Suprapubic skin (tissue), 4 donors: ENCODE data around the gene WFIKKN1. TPM values are rescaled to one million over a fixed set of nuclear protein-coding genes. Genes with fewer than 3 reads are reported as not detected.

ENCODE experiments used
- DNase-seq, 2 donors: peaks; one replicate each; pipeline ENCODE4 v3.0.0-alpha.2; 2019; ENCODE audit warnings: low spot score in 2 of 2
- H3K27ac ChIP-seq: fragments of 200-600 bp; sonication (generic); one replicate; pipeline ENCODE4 v1.5.1; 2019
- H3K27me3 ChIP-seq: fragments of 200-600 bp; sonication (generic); one replicate; pipeline ENCODE4 v1.5.1; 2019
- H3K36me3 ChIP-seq: fragments of 200-600 bp; sonication (generic); one replicate; pipeline ENCODE4 v1.5.1; 2019
- H3K4me1 ChIP-seq: fragments of 200-600 bp; sonication (generic); one replicate; pipeline ENCODE4 v1.5.1; 2019
- H3K4me3 ChIP-seq: fragments of 200-600 bp; sonication (generic); one replicate; pipeline ENCODE4 v1.5.1; 2019; ENCODE audit warnings: mild to moderate bottlenecking
- H3K9me3 ChIP-seq: fragments of 200-600 bp; sonication (generic); one replicate; pipeline ENCODE4 v1.5.1; 2019
- EP300 ChIP-seq: sonication (generic); formaldehyde crosslinking; IDR thresholded peaks from one replicate; pipeline ENCODE4 v1.6.1; 2017; ENCODE audit warnings: antibody characterized with exemption
- POLR2A ChIP-seq, 2 donors: fragments of 450-650 bp; IDR thresholded peaks; one replicate each; pipeline ENCODE4 v1.6.1; 2017; ENCODE audit warnings: antibody characterized with exemption in 2 of 2, mild to moderate bottlenecking in 2 of 2, moderate library complexity in 2 of 2
- POLR2AphosphoS5 ChIP-seq, 3 donors: sonication (generic); formaldehyde crosslinking; IDR thresholded peaks; one replicate each; pipeline ENCODE4 v1.6.1; 2017; ENCODE audit warnings: antibody characterized with exemption in 3 of 3
- WGBS: methylation state at CpG from one replicate; pipeline ENCODE4 v1.1.5; 2018; 5-methylcytosine and 5-hydroxymethylcytosine counted together
- total RNA-seq, 4 donors: library from RNA; depleted of rRNA; stranded (reverse); fragments of >200 nt; gene quantifications; one replicate each; pipeline ENCODE4 v1.1.0, GENCODE V29; 2016
- TF ChIP-seq, protein P1 (sequence below), 2 donors: fragments of 200-600 bp in 1 of 2; fragments of 450-650 bp in 1 of 2; sonication (generic) in 1 of 2; IDR thresholded peaks; one replicate each; pipeline ENCODE4 v1.5.1; 2016 to 2019; ENCODE audit warnings: antibody characterized with exemption in 2 of 2, mild to moderate bottlenecking in 1 of 2, moderate library complexity in 1 of 2

Gene WFIKKN1
- total RNA-seq, 4 donors from 2014 or later = 1.2 to 12.6 (median 4.6) TPM

DNA sequence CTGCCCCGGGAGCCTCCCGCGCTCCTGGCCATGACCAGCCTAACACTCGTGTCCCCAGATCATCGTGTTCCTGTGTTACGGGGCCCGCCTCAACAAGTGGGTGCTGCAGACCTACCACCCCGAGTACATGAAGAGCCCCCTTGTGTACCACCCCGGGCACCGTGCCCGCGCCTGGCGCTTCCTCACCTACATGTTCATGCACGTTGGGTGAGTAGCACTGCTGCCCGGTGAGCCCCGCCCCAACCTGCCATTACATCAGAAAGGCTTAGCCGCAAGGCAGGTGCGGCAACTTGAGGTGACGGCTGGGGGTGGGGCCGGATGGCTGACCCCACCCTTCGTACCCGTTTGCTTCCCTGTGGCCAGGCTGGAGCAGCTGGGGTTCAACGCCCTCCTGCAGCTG, 46.1 kb downstream of the WFIKKN1 start:
- H3K4me1 ChIP-seq = peaks cover 67% of the 10 kb centered on the region
- WGBS = no CpG with 5 or more reads among the region's 23 CpGs
- H3K27ac ChIP-seq = no peak overlapping the region
- TF ChIP-seq POLR2AphosphoS5 (IDR thresholded peaks at IDR 0.05) = peak in 2 of 3 donors; percentile 15 to 61
- no peak for TF ChIP-seq POLR2A (IDR thresholded peaks at IDR 0.05)
- TF ChIP-seq EP300 = no peak
- TF ChIP-seq, protein P1, sequence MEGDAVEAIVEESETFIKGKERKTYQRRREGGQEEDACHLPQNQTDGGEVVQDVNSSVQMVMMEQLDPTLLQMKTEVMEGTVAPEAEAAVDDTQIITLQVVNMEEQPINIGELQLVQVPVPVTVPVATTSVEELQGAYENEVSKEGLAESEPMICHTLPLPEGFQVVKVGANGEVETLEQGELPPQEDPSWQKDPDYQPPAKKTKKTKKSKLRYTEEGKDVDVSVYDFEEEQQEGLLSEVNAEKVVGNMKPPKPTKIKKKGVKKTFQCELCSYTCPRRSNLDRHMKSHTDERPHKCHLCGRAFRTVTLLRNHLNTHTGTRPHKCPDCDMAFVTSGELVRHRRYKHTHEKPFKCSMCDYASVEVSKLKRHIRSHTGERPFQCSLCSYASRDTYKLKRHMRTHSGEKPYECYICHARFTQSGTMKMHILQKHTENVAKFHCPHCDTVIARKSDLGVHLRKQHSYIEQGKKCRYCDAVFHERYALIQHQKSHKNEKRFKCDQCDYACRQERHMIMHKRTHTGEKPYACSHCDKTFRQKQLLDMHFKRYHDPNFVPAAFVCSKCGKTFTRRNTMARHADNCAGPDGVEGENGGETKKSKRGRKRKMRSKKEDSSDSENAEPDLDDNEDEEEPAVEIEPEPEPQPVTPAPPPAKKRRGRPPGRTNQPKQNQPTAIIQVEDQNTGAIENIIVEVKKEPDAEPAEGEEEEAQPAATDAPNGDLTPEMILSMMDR (IDR thresholded peaks at IDR 0.05) = no peak
- H3K4me3 ChIP-seq = no peak overlapping the region
- H3K9me3 ChIP-seq = no peaks in the 10 kb centered on the region
- peaks cover 24% of the 10 kb centered on the region for H3K36me3 ChIP-seq
- H3K27me3 ChIP-seq = peaks cover 4% of the 10 kb centered on the region
- no peak for DNase-seq

DNA sequence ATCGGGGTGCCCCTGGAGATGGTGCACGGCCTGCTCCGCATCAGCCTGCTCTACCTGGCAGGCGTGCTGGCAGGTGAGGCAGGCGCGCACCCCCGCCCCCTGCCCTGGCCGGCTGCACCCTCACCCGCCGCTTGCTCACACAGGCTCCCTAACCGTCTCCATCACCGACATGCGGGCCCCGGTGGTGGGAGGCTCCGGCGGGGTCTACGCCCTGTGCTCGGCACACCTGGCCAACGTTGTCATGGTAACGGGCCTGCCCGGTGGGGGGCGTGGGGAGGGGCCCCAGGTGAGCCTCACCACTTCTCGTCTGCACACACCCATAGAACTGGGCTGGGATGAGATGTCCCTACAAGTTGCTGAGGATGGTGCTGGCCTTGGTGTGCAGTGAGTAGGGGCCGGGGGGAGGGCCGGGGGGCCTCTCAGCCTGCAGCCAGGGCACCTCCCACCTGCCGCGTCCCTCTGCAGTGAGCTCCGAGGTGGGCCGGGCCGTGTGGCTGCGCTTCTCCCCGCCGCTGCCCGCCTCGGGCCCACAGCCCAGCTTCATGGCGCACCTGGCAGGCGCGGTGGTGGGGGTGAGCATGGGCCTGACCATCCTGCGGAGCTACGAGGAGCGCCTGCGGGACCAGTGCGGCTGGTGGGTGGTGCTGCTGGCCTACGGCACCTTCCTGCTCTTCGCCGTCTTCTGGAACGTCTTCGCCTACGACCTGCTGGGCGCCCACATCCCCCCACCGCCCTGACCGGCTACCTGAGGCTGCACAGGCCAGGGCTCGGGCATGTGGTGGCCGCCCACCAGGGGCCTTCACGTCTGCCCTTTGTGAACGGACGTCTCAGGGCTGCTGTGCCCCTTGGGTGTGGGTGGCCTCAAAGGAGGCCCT, 46.8 kb downstream of the WFIKKN1 start:
- no peaks in the 10 kb centered on the region for H3K9me3 ChIP-seq
- peak overlapping the region; percentile 5 for H3K4me3 ChIP-seq
- H3K27ac ChIP-seq = no peak overlapping the region

DNA sequence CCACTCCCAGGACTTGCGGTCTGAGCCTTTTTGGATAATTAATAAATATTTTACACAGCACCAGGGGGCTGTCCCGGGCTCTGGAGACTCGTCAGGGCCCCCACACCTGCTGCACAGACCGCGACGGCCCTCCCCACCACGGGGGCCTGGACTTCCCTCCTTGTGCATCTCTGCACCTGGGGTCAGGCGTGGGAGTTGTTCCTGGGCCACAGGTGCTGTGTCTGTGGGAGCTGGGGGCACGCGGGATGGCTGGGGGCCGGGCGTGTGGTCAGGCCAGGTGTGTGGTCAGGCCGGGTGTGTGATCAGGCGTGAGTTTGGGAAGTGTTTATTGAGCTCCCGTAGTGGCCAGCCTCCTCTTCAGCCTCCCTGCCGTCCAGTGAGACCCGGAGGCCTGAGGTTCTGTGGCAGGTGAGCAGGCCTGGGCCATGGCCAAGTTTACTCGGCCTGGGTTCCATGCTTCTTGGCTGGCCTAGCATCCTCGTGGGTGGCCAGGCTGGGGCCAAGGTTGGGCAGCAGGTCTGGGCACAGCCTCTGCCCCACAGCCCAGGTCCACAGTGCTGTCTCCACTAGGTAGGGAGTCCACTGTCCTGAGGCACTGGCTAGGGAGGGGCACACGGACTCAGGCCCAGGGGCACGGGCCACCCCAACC, 47.5 kb downstream of the WFIKKN1 start:
- no peak overlapping the region for H3K4me3 ChIP-seq
- no peaks in the 10 kb centered on the region for H3K9me3 ChIP-seq
- WGBS = 74% methylated on average over 14 of the region's 21 CpGs
- peaks cover 80% of the 10 kb centered on the region for H3K4me1 ChIP-seq
- no peak overlapping the region for H3K27ac ChIP-seq
- TF ChIP-seq POLR2AphosphoS5 (IDR thresholded peaks at IDR 0.05) (no peak), EP300 (no peak), POLR2A (IDR thresholded peaks at IDR 0.05) (no peak)
- TF ChIP-seq, protein P1 (IDR thresholded peaks at IDR 0.05) = no peak
- peaks cover 22% of the 10 kb centered on the region for H3K36me3 ChIP-seq
- DNase-seq = no peak
- H3K27me3 ChIP-seq = peaks cover 4% of the 10 kb centered on the region

More for the DNA sequence above, 46.8 kb downstream of the WFIKKN1 start:
- H3K36me3 ChIP-seq = peaks cover 24% of the 10 kb centered on the region
- no peak for DNase-seq
- H3K4me1 ChIP-seq = peaks cover 72% of the 10 kb centered on the region
- WGBS = 77% methylated on average over 8 of the region's 57 CpGs
- H3K27me3 ChIP-seq = peaks cover 4% of the 10 kb centered on the region
- TF ChIP-seq EP300 (no peak), POLR2AphosphoS5 (IDR thresholded peaks at IDR 0.05) (no peak), POLR2A (IDR thresholded peaks at IDR 0.05) (no peak)
- TF ChIP-seq, protein P1 (IDR thresholded peaks at IDR 0.05) = no peak

DNA sequence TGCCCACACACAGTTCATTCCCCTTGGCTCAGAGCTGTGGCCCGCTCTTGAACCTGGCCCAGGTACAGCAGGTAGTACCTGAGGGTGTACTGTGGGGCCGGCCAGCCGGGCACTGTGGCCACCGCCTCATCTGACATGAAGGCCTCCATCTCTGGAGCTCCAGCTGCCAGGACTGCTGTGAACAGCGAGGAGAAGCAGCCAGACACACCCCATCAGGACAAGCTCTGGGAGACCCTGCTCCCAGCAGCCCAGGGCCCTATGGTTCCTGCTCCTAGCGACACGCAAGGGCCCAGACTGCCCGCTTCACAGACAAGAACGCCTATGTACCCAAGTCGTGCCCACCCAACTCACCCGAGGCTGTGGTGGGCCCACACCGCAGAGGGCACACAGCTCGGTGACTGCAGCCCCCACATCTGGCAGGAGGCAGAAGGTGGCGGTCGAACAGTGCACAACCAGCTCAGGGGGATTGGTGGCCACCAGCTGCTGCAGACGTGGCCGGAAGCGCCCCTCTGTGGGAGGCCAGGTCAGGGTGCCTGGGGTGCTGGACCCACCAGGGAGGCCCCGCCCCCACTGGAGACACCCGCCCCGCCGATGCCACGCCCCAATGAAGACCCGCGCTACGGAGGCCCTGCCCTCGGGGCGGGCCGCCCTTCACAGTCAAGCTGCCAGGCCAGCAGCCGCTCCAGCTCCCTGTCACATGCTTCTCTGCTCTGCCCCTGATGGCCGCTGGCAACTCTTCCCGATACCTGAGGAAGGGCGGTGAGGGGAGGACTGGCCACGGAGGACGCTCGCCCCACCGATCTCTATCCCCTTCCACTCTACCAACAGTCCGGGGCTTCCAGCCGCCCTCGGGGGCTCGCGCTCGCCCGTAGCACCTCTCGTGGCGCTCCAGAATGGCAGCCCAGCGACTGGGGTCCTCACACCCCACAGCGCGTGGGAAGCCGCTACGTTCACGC, 48.4 kb downstream of the WFIKKN1 start:
- Histone ChIP-seq H3K27me3 (peaks cover 4% of the 10 kb centered on the region), H3K27ac (peak overlapping the region; percentile 65), H3K4me3 (peak overlapping the region; percentile 84), H3K4me1 (peaks cover 86% of the 10 kb centered on the region), H3K9me3 (no peaks in the 10 kb centered on the region), H3K36me3 (peaks cover 16% of the 10 kb centered on the region)
- no peak for TF ChIP-seq POLR2A (IDR thresholded peaks at IDR 0.05)
- TF ChIP-seq POLR2AphosphoS5 (IDR thresholded peaks at IDR 0.05) = no peak
- TF ChIP-seq EP300 = no peak
- TF ChIP-seq, protein P1 (IDR thresholded peaks at IDR 0.05) = no peak
- DNase-seq = peak in 1 of 2 donors; percentile 90
- WGBS = no CpG with 5 or more reads among the region's 52 CpGs
